ENCODE data around the gene C9orf85.
A peak's percentile ranks its signal among the peaks of the same experiment; 100 is the strongest.

C9orf85 gene

DNA sequence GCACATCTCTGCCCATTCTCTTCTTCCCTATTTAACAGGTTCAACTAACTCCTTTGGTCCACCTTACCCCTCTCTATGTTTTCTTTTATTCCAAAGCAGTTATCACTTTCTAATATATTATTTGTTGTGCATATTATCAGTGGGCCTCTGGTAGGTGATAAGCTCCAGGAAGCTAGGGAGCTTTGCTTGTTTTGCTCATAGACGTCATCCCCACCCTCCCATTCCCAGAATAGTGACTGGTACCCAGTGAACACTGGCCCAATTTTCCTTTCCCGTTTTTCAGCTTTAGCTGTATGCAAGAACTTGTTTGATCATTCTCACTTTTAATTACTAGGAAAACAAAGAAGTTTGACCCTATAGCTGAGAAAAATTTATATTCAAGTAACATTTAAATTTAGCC is 7.4 kb upstream of the C9orf85 start:
- no peak overlapping the region for H3K4me3 ChIP-seq (ENCODE audit: low read depth, low read length)
- TF ChIP-seq, protein P1, sequence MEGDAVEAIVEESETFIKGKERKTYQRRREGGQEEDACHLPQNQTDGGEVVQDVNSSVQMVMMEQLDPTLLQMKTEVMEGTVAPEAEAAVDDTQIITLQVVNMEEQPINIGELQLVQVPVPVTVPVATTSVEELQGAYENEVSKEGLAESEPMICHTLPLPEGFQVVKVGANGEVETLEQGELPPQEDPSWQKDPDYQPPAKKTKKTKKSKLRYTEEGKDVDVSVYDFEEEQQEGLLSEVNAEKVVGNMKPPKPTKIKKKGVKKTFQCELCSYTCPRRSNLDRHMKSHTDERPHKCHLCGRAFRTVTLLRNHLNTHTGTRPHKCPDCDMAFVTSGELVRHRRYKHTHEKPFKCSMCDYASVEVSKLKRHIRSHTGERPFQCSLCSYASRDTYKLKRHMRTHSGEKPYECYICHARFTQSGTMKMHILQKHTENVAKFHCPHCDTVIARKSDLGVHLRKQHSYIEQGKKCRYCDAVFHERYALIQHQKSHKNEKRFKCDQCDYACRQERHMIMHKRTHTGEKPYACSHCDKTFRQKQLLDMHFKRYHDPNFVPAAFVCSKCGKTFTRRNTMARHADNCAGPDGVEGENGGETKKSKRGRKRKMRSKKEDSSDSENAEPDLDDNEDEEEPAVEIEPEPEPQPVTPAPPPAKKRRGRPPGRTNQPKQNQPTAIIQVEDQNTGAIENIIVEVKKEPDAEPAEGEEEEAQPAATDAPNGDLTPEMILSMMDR (conservative IDR thresholded peaks at IDR 0.05; ENCODE audit: low read depth, low read length) = no peak
- no peak for DNase-seq (ENCODE audit: low read depth)

DNA sequence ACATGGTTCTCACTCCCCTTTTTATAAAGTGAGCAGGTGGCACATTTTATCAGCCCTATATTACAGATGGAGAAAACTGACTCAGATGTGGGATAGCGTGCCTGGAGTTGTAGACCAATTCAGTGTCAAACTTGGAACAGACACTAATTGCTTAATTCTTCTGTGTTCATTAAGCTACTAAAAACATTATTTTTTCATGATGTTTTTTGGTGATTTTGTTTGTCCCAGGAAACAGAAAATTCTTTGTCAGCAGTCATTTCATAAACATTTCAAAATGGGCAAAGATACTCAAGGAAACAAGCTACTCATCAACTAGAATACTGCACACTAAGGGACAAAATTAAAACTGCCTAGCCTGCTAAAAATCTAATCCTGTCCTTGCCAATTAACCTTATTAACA is 2.6 kb upstream of the C9orf85 start:
- DNase-seq (ENCODE audit: low read depth) = no peak
- TF ChIP-seq, protein P1 (conservative IDR thresholded peaks at IDR 0.05; ENCODE audit: low read depth, low read length) = no peak
- peak overlapping the region; percentile 90 for H3K4me3 ChIP-seq (ENCODE audit: low read depth, low read length)

DNA sequence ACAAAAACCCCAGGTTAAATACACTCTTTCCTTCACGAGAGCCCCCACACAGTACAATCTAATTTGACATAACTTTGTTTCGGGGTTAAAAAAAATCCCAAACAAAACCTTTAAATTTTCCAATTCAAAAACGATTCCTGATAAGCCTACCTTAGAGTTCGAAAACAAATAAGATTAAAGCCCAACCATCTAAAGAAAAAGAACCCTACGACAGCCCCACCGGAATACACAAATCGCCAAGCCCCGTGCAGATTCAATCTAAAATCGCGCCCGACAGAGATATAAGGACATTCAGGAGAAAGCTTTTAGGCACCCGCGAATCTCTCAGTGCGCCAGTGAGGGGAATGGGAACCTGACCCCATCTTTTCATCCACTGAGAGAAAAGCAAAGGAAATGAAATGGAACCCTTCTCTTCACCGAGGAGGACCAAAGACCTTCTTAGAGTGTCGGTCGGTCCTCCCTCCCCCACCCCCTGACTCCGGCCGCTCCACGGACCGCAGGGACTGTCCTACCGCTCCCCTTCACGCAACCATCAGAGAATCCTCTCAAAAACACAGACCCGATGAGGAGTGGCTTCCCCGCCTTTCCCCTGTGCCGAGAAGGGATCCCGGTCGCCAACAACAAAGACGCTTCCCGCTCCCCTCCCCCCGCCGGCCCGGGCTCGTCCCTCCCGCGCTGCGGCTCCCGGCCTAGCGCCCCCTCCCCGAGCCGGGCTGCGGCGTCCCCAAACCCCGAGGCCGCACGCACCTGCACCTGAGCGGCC is 1.4 kb upstream of the C9orf85 start:
- DNase-seq (ENCODE audit: low read depth) = peak; percentile 37
- peak overlapping the region; percentile 90 for H3K4me3 ChIP-seq (ENCODE audit: low read depth, low read length)
- TF ChIP-seq, protein P1 (conservative IDR thresholded peaks at IDR 0.05; ENCODE audit: low read depth, low read length) = no peak

DNA sequence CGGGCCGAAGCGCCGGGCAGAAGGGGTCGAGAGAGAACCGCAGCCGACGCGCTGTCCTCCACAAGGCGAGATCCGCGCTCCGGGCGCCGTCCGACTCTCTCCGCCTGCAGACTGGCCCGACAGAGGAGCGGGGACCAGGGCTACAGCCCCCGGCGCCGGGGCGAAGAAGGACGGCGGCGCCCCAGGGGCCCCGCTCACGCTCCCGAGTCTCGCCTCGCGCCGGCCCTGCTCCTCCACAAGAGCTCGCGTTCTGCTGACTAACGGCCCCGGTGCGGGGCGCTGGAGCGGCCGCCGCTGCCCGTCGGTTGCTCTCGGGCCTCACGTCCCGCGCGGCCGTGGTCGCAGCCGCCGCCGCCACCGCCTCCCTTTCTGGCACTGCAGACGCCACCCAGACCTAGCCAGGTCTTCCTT is 784 bp upstream of the C9orf85 start:
- TF ChIP-seq, protein P1 (conservative IDR thresholded peaks at IDR 0.05; ENCODE audit: low read depth, low read length) = no peak
- peak overlapping the region; percentile 90 for H3K4me3 ChIP-seq (ENCODE audit: low read depth, low read length)
- DNase-seq (ENCODE audit: low read depth) = no peak

DNA sequence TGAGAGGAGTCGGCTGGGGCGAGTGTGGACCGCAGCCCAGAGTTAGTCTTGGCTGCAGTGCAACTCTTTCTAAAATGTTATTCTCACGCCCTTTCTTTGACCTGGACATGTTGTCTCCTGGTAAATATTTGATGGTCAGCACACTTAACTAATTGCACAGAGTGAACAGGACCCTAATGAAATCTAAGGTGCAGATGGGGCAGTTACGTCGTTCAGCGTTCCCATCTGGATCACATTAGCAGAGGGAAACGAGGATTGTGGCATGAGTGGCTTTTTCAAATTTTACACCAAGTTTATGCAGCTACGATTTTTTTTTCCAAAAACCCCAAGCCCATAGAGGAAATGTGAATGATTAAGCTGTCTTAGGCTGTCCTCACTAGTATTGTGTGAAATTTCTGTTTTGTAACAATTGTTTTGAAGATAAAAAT is 483 bp downstream of the C9orf85 start:
- DNase-seq (ENCODE audit: low read depth) = peak; percentile 77
- peak overlapping the region; percentile 86 for H3K4me3 ChIP-seq (ENCODE audit: low read depth, low read length)
- TF ChIP-seq, protein P1 (conservative IDR thresholded peaks at IDR 0.05; ENCODE audit: low read depth, low read length) = no peak

DNA sequence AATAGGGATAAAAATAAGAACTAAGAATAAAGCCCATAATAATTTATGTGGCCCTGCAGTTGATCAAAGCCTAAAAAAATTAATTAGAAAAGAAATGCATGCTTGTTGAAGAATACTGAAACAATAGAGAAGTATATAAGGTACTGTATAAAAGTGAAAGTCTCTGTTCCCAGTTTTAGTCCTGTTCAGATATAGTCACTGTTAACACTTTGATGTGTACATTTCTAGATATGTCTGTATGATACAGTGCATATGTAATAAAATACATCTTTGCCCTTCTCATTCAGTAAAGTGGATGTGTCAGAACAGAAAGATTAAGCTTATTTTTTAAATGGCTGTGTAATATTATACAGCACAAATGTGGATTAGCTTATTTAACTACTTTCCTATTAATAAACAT is 4.1 kb downstream of the C9orf85 start:
- no peak for DNase-seq (ENCODE audit: low read depth)
- no peak overlapping the region for H3K4me3 ChIP-seq (ENCODE audit: low read depth, low read length)
- TF ChIP-seq, protein P1 (conservative IDR thresholded peaks at IDR 0.05; ENCODE audit: low read depth, low read length) = no peak
